ENCODE results near the gene PIEZO1. TPM values are rescaled to one million over a fixed set of nuclear protein-coding genes. Genes with fewer than 3 reads are reported as not detected.

Gene PIEZO1
- total and polyA plus RNA-seq, 9 of the 15 experiments (the other 6 are each of a cell fraction or from before 2014, with no cell fraction given): 3.6 to 432 (median 131) TPM

GRCh38 chr16:88706229-88706964 is 78.6 kb downstream of the PIEZO1 start, which contains the start of the genes CTU2 and RNF166 (continued):
- TF ChIP-seq TAF1 (IDR thresholded peaks at IDR 0.05; ENCODE audit: control insufficient read depth, extremely low read depth, insufficient read depth, low read length, severe bottlenecking) (peak; percentile 72), ARHGAP35 (IDR thresholded peaks at IDR 0.05; ENCODE audit: partially characterized antibody) (no peak), HDAC8 (tag; IDR thresholded peaks at IDR 0.05) (0 out of 2 replicates have a peak, but pooled peaks have one; percentile 60), ZNF408 (CRISPR knock-in tag; IDR thresholded peaks at IDR 0.05; ENCODE audit: low read depth) (no peak), BCLAF1 (IDR thresholded peaks at IDR 0.05; ENCODE audit: borderline replicate concordance in 1 of 2, control insufficient read depth in 1 of 2, low read depth in 2 of 2, low read length in 1 of 2) (no peak), PPARD (CRISPR knock-in tag; IDR thresholded peaks at IDR 0.05) (no peak), THAP12 (CRISPR knock-in tag; IDR thresholded peaks at IDR 0.05) (peak; percentile 64; the same call in 1 of the 2 replicates), HDAC1 (IDR thresholded peaks at IDR 0.05) (peak; percentile 92 to 99), YY1 (IDR thresholded peaks at IDR 0.05; ENCODE audit: borderline replicate concordance in 1 of 3, control insufficient read depth in 1 of 3, extremely low read depth in 1 of 3, insufficient read depth in 3 of 3, insufficient read length in 1 of 3, insufficient replicate concordance in 2 of 3, low read depth in 1 of 3, low read length in 2 of 3) (peak; percentile 26 to 76 (median 70)), HDAC2 (IDR thresholded peaks at IDR 0.05) (peak; percentile 32; the same call in 1 of the 2 replicates), EP400 (IDR thresholded peaks at IDR 0.05) (peak; percentile 81; the same call in 1 of the 2 replicates), GABPA (tag; conservative IDR thresholded peaks at IDR 0.05; ENCODE audit: low read depth) (peak; percentile 58), NONO (IDR thresholded peaks at IDR 0.05; ENCODE audit: low read depth in 2 of 2, low read length in 1 of 2) (peak in 1 of 2 experiments; percentile 86; a peak in 3 of 4 replicates)
